Sigmoid colon (tissue), 7 donors: ENCODE results near the gene TBX15. TPM values are rescaled to one million over a fixed set of nuclear protein-coding genes. Genes with fewer than 3 reads are reported as not detected.

ENCODE experiments used
- DNase-seq: peaks from one replicate; pipeline ENCODE4 v3.0.0-alpha.2; 2019
- H3K27ac ChIP-seq, 4 donors: fragments of 200-600 bp; sonication (generic); one replicate each; pipeline ENCODE4 v1.5.1; 2016 to 2019; ENCODE audit warnings: mild to moderate bottlenecking in 1 of 4
- H3K27me3 ChIP-seq, 3 donors: fragments of 200-600 bp; sonication (generic); one replicate each; pipeline ENCODE4 v1.5.1; 2019; ENCODE audit warnings: mild to moderate bottlenecking in 1 of 3
- H3K36me3 ChIP-seq, 4 donors: fragments of 200-600 bp; sonication (generic); one replicate each; pipeline ENCODE4 v1.5.1; 2016 to 2019
- H3K4me1 ChIP-seq, 4 donors: fragments of 200-600 bp; sonication (generic); one replicate each; pipeline ENCODE4 v1.5.1; 2017 to 2019
- H3K4me3 ChIP-seq, 4 donors: fragments of 200-600 bp; sonication (generic); one replicate each; pipeline ENCODE4 v1.5.1; 2017 to 2019; ENCODE audit warnings: mild to moderate bottlenecking in 2 of 4, moderate library complexity in 1 of 4
- H3K9me3 ChIP-seq, 4 donors: fragments of 200-600 bp in 3 of 4; sonication (generic) in 3 of 4; one replicate each; pipeline versions ENCODE4 v1.5.1 to v1.6.1; 2013 to 2019
- CTCF ChIP-seq, 4 experiments: fragments of 450-650 bp in 3 of 4; fragments of 200-600 bp in 1 of 4; IDR thresholded peaks; one replicate each; pipeline ENCODE4 v1.5.1; 2016 to 2019; ENCODE audit warnings: antibody characterized with exemption in 4 of 4, mild to moderate bottlenecking in 3 of 4, moderate library complexity in 2 of 4
- EP300 ChIP-seq, 4 donors: sonication (generic); formaldehyde crosslinking; IDR thresholded peaks; one replicate each; pipeline ENCODE4 v1.6.1; 2017; ENCODE audit warnings: antibody characterized with exemption in 4 of 4
- POLR2A ChIP-seq, 2 donors: fragments of 450-650 bp; IDR thresholded peaks; one replicate each; pipeline ENCODE4 v1.6.1; 2016; ENCODE audit warnings: antibody characterized with exemption in 2 of 2, mild to moderate bottlenecking in 2 of 2, moderate library complexity in 2 of 2
- POLR2AphosphoS5 ChIP-seq, 4 donors: sonication (generic); formaldehyde crosslinking; IDR thresholded peaks; one replicate each; pipeline ENCODE4 v1.6.1; 2017; ENCODE audit warnings: antibody characterized with exemption in 4 of 4
- WGBS, 2 donors: extraction: QIAGEN DNeasy Blood & Tissue Kit; methylation state at CpG; one replicate each; pipeline ENCODE4 v1.1.7; 2013; 5-methylcytosine and 5-hydroxymethylcytosine counted together
- intact Hi-C: fragments of 100-400 bp; cut with DNase I; formaldehyde crosslinking; loops from one replicate; pipeline ENCODE4 v1.15.1; 2023
- polyA plus RNA-seq, 3 donors: library from polyadenylated mRNA; stranded (reverse); fragments of 200-250 nt; gene quantifications; one replicate each; pipeline ENCODE4 v1.2.3, GENCODE V29; 2013
- total RNA-seq, 4 donors: library from RNA; depleted of rRNA; stranded (reverse); fragments of >200 nt; gene quantifications; one replicate each; pipeline ENCODE4 v1.1.0, GENCODE V29; 2016
- donor health status: healthy with polysubstance abuse.
- donor health status: Bipolar disorder and iron deficiency.
- donor health status: healthy.

TBX15 gene
- total and polyA plus RNA-seq, 7 donors, result under 0.01 to 0.28 (median 0.03) TPM; not detected in 2

DNA sequence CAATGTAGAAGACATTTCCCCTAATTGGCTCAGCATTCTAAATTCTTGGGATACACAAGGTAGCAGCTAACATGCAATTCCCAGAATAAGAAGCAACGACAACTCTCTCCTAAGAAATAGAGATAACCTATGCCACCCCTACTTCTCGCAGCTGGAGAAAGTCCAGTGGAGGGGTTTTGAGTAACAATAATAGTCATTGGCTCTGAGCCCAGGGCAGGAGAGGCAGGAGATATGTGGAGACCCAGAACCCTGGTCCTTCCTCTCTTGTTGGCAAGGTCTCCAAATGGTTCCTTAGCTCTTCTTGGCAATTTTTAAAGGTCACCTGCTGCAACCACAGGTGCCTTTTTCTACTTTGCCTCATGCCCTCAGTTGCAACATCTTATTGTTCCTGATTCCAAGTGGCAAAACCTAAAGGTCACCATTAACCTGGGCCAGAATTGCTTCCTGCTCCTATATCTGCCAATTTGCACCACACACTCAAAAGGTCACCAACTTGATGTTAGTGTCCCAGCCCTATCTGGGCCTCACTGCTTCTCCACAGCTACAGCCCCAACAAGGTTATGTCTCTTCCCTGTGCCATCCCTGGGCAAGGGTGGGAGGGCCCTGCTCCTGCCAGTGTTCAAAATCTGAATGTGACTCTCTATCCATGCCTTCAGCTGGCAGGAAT is 36.7 kb downstream of the TBX15 start:
- 82 to 86% methylated on average over 2 of the region's 2 CpGs for WGBS, 2 donors
- intact Hi-C loops, result no loop called here
- H3K4me1 ChIP-seq, result no peaks in the 10 kb centered on the region
- DNase-seq, result no peak
- no peaks in the 10 kb centered on the region for H3K27me3 ChIP-seq
- no peak for TF ChIP-seq CTCF (IDR thresholded peaks at IDR 0.05)
- H3K36me3 ChIP-seq, result no peaks in the 10 kb centered on the region
- H3K9me3 ChIP-seq, result no peaks in the 10 kb centered on the region
- H3K27ac ChIP-seq, result no peak overlapping the region
- H3K4me3 ChIP-seq, result no peak overlapping the region

DNA sequence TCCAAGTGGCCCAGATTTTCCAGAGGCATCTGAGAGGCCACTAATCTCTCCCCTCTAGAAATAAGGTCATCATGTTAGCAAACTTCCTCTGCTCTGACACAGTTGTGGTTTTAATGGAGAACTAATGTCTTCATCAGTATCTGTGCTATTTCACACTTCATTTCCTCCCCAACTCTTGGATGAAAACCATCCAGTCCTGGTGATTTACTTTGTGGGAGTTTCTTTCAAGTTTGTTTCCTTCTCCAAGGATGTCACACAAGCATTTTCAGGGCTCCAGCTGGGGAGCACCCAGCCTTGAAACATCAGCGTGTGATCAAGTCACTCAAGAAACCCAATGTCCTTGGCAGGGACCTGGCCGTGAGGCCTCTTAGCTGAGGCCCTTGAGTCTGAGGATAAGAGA is 38.8 kb downstream of the TBX15 start:
- Histone ChIP-seq H3K36me3 (no peaks in the 10 kb centered on the region), H3K27ac (no peak overlapping the region), H3K4me3 (no peak overlapping the region), H3K9me3 (no peaks in the 10 kb centered on the region), H3K27me3 (no peaks in the 10 kb centered on the region), H3K4me1 (no peaks in the 10 kb centered on the region)
- WGBS, 2 donors, result 84 to 87% methylated on average over 2 of the region's 2 CpGs
- intact Hi-C loops, result no loop called here
- no peak for TF ChIP-seq EP300 (IDR thresholded peaks at IDR 0.05)
- no peak for TF ChIP-seq CTCF (IDR thresholded peaks at IDR 0.05)
- peak in 1 of 4 donors; percentile 36 for TF ChIP-seq POLR2AphosphoS5 (IDR thresholded peaks at IDR 0.05)
- TF ChIP-seq POLR2A (IDR thresholded peaks at IDR 0.05), result no peak
- peak; percentile 64 for DNase-seq

DNA sequence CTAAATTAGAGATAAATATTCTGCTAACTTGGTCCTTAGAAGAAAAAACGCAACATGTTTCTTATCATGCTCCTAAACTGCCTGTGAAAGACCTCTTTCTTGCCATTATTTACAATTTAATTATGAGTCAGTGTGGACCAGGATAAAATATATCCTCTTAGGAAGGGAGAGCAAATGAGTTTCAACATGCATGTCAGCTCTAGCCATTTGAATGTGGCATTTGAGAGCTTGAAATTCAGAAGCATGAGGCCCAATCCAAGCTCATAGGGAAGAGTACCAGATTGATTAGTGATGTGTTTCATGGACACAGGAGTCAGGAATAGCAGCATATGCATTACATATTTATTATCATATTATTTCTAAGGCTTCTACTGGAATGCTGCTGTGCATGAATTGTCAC is 39.3 kb downstream of the TBX15 start:
- intact Hi-C loops, result no loop called here
- 70 to 76% methylated on average over 1 of the region's 1 CpG for WGBS, 2 donors
- TF ChIP-seq POLR2A (IDR thresholded peaks at IDR 0.05) (no peak), CTCF (IDR thresholded peaks at IDR 0.05) (no peak), EP300 (IDR thresholded peaks at IDR 0.05) (no peak), POLR2AphosphoS5 (IDR thresholded peaks at IDR 0.05) (no peak)
- H3K4me3 ChIP-seq, result no peak overlapping the region
- H3K4me1 ChIP-seq, result no peaks in the 10 kb centered on the region
- DNase-seq, result no peak
- H3K27me3 ChIP-seq, result no peaks in the 10 kb centered on the region
- no peaks in the 10 kb centered on the region for H3K9me3 ChIP-seq
- H3K36me3 ChIP-seq, result no peaks in the 10 kb centered on the region
- no peak overlapping the region for H3K27ac ChIP-seq

GRCh38 chr1:118948351-118948750 is 39.8 kb downstream of the TBX15 start:
- no peak overlapping the region for H3K27ac ChIP-seq
- intact Hi-C loops, result no loop called here

More at GRCh38 chr1:118948351-118948750, 39.8 kb downstream of the TBX15 start:
- no peaks in the 10 kb centered on the region for H3K36me3 ChIP-seq
- no peaks in the 10 kb centered on the region for H3K27me3 ChIP-seq
- TF ChIP-seq POLR2AphosphoS5 (IDR thresholded peaks at IDR 0.05) (no peak), EP300 (IDR thresholded peaks at IDR 0.05) (no peak), CTCF (IDR thresholded peaks at IDR 0.05) (no peak), POLR2A (IDR thresholded peaks at IDR 0.05) (no peak)
- no peaks in the 10 kb centered on the region for H3K9me3 ChIP-seq
- H3K4me1 ChIP-seq, result no peaks in the 10 kb centered on the region
- H3K4me3 ChIP-seq, result no peak overlapping the region
- no peak for DNase-seq
